OCI-LY1 (cell line): Measurements from ENCODE around the gene NAA16.

ENCODE experiments used
- H2AFZ ChIP-seq: fragments of 200-600 bp; sonication (generic), shearing (Covaris generic); 2 replicates; pipeline ENCODE4 v1.6.0; 2014; ENCODE audit warnings: antibody characterized with exemption, mild to moderate bottlenecking, low read length
- H3F3A ChIP-seq: fragments of 200-600 bp; sonication (generic), shearing (Covaris generic); 2 replicates; pipeline ENCODE4 v1.6.0; 2014; ENCODE audit warnings: mild to moderate bottlenecking, antibody characterized with exemption, low read length, moderate library complexity; ENCODE audit not compliant: insufficient read depth
- H3K27ac ChIP-seq: fragments of 200-600 bp; sonication (generic); 2 replicates; pipeline ENCODE4 v1.5.1; 2014; ENCODE audit warnings: low read length, mixed run types, mild to moderate bottlenecking, low read depth; ENCODE audit not compliant: poor library complexity, severe bottlenecking
- H3K27me3 ChIP-seq: fragments of 200-600 bp; sonication (generic); 2 replicates; pipeline ENCODE4 v1.6.0; 2014; ENCODE audit warnings: antibody characterized with exemption, mild to moderate bottlenecking, low read length, moderate library complexity; ENCODE audit not compliant: insufficient read depth
- H3K36me3 ChIP-seq: fragments of 200-600 bp; sonication (generic); 2 replicates; pipeline ENCODE4 v1.6.1; 2014; ENCODE audit warnings: mild to moderate bottlenecking, antibody characterized with exemption, low read length, moderate library complexity, mixed read lengths; ENCODE audit not compliant: insufficient read depth
- H3K4me1 ChIP-seq: fragments of 200-600 bp; sonication (generic); 2 replicates; pipeline ENCODE4 v1.5.1; 2014; ENCODE audit warnings: mild to moderate bottlenecking, low read length, moderate library complexity; ENCODE audit not compliant: insufficient read depth, severe bottlenecking
- H3K4me2 ChIP-seq: fragments of 200-600 bp; sonication (generic), shearing (Covaris generic); 2 replicates; pipeline ENCODE4 v1.6.1; 2014; ENCODE audit warnings: low read length
- H3K4me3 ChIP-seq: fragments of 200-600 bp; sonication (generic); 2 replicates; pipeline ENCODE4 v1.5.1; 2014; ENCODE audit warnings: low read length, low read depth, mild to moderate bottlenecking, mixed read lengths; ENCODE audit not compliant: poor library complexity, severe bottlenecking
- H3K79me2 ChIP-seq: fragments of 200-600 bp; shearing (Covaris generic); 2 replicates; pipeline ENCODE4 v1.6.1; 2016; ENCODE audit warnings: mixed run types, low read length, mixed read lengths; ENCODE audit not compliant: insufficient read depth
- H3K9ac ChIP-seq: fragments of 200-600 bp; sonication (generic), shearing (Covaris generic); 2 replicates; pipeline ENCODE4 v1.6.1; 2014; ENCODE audit warnings: mild to moderate bottlenecking, low read length, mixed read lengths
- H3K9me2 ChIP-seq: fragments of 200-600 bp; sonication (generic), shearing (Covaris generic); 2 replicates; pipeline ENCODE4 v1.6.1; 2014; ENCODE audit warnings: low read depth, mild to moderate bottlenecking, low read length, mixed read lengths
- H3K9me3 ChIP-seq: fragments of 200-600 bp; shearing (Covaris generic); 2 replicates; pipeline ENCODE4 v1.6.1; 2014; ENCODE audit warnings: low read length, mixed read lengths
- H4K20me1 ChIP-seq: fragments of 200-600 bp; sonication (generic), shearing (Covaris generic); 2 replicates; pipeline ENCODE4 v1.6.0; 2016; ENCODE audit warnings: mild to moderate bottlenecking, low read length; ENCODE audit not compliant: insufficient read depth
- EZH2 ChIP-seq: fragments of 200-600 bp; sonication (generic), shearing (Covaris generic); IDR thresholded peaks from 2 replicates; pipeline ENCODE4 v1.8.0; 2017; ENCODE audit warnings: borderline replicate concordance, mixed run types, mild to moderate bottlenecking, antibody characterized with exemption, low read length, moderate library complexity, mixed read lengths
- TF ChIP-seq, protein P1 (sequence below): fragments of 200-600 bp; sonication (generic), shearing (Covaris generic); IDR thresholded peaks from 2 replicates; pipeline ENCODE4 v1.5.1; 2017; ENCODE audit warnings: mild to moderate bottlenecking, antibody characterized with exemption, low read length, moderate library complexity, mixed read lengths

NAA16 gene

DNA sequence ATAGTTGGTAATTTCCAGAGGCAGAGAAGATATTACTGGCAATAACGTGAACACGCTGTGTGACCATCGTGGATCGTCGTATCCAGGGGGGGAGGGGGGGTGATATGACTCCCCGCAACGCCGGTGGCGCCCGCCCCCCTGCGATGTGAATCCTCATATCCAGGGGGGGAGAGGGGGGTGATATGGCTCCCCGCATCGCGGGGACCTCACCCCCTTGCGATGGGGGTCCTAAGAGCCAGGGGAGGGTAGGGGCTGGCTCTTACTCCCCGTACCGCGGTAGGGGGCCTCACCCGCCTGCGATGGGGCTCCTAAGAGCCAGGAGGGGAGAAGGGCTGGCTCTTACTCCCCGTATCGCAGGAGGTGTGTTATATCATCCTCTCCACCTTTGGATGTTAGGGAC lies 115.0 kb downstream of the NAA16 start:
- H3K4me3 ChIP-seq: no peak overlapping the region
- no peak for TF ChIP-seq EZH2
- TF ChIP-seq, protein P1, sequence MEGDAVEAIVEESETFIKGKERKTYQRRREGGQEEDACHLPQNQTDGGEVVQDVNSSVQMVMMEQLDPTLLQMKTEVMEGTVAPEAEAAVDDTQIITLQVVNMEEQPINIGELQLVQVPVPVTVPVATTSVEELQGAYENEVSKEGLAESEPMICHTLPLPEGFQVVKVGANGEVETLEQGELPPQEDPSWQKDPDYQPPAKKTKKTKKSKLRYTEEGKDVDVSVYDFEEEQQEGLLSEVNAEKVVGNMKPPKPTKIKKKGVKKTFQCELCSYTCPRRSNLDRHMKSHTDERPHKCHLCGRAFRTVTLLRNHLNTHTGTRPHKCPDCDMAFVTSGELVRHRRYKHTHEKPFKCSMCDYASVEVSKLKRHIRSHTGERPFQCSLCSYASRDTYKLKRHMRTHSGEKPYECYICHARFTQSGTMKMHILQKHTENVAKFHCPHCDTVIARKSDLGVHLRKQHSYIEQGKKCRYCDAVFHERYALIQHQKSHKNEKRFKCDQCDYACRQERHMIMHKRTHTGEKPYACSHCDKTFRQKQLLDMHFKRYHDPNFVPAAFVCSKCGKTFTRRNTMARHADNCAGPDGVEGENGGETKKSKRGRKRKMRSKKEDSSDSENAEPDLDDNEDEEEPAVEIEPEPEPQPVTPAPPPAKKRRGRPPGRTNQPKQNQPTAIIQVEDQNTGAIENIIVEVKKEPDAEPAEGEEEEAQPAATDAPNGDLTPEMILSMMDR: no peak
- H3K27me3 ChIP-seq: no peaks in the 10 kb centered on the region
- H3K4me1 ChIP-seq: no peaks in the 10 kb centered on the region
- H3K36me3 ChIP-seq: no peaks in the 10 kb centered on the region
- H3K9me2 ChIP-seq: no peaks in the 10 kb centered on the region
- H3K9ac ChIP-seq: no peak overlapping the region
- H2AFZ ChIP-seq: no peak overlapping the region
- no peaks in the 10 kb centered on the region for H3F3A ChIP-seq
- no peak overlapping the region for H3K4me2 ChIP-seq
- no peaks in the 10 kb centered on the region for H3K79me2 ChIP-seq
- peaks cover 5% of the 10 kb centered on the region; the same call in 1 of the 2 replicates for H3K9me3 ChIP-seq
- no peak overlapping the region for H3K27ac ChIP-seq
- no peaks in the 10 kb centered on the region for H4K20me1 ChIP-seq
